Psoas muscle (tissue), 8 donors: ENCODE results near the gene PLTP. TPM values are rescaled to one million over a fixed set of nuclear protein-coding genes. Genes with fewer than 3 reads are reported as not detected.

Experiments
- ATAC-seq, 4 donors: fragments of 200-7000 bp; cut with Tn5 transposase; one replicate each; pipeline ENCODE4 v1.9.1; 2020; ENCODE audit warnings: moderate library complexity in 3 of 4, mild to moderate bottlenecking in 2 of 4
- DNase-seq, 2 donors: peaks; one replicate each; pipeline ENCODE4 v3.0.0-alpha.2; 2020
- H3K27ac ChIP-seq: fragments of 200-600 bp; one replicate; pipeline ENCODE4 v1.8.0; 2022
- H3K27me3 ChIP-seq, 3 donors: fragments of 200-600 bp in 1 of 3; one replicate each; pipeline versions ENCODE4 v1.6.1 to v1.8.0; 2013 to 2022; ENCODE audit warnings: low read length in 2 of 3, mild to moderate bottlenecking in 2 of 3, moderate library complexity in 1 of 3; ENCODE audit not compliant: insufficient read depth in 3 of 3
- H3K36me3 ChIP-seq, 2 donors: fragments of 200-600 bp in 1 of 2; one replicate each; pipeline versions ENCODE4 v1.6.1 to v1.8.0; 2013 to 2022; ENCODE audit warnings: low read depth in 1 of 2, mild to moderate bottlenecking in 1 of 2, moderate library complexity in 1 of 2; ENCODE audit not compliant: insufficient read depth in 1 of 2
- H3K4me1 ChIP-seq: fragments of 200-600 bp; one replicate; pipeline ENCODE4 v1.8.0; 2022
- H3K4me3 ChIP-seq: fragments of 200-600 bp; one replicate; pipeline ENCODE4 v1.8.0; 2022; ENCODE audit warnings: mild to moderate bottlenecking
- H3K9me3 ChIP-seq: fragments of 200-600 bp; one replicate; pipeline ENCODE4 v1.8.0; 2022
- WGBS, 3 donors: extraction: QIAGEN DNeasy Blood & Tissue Kit; methylation state at CpG; one replicate each; pipeline versions ENCODE4 v1.1.6 to v1.1.7; 2013; 5-methylcytosine and 5-hydroxymethylcytosine counted together
- intact Hi-C, 2 donors: fragments of 100-400 bp; cut with DNase I; formaldehyde crosslinking; loops; one replicate each; pipeline versions ENCODE4 v1.11.0 to v1.14.2; 2022
- polyA plus RNA-seq, 3 donors: library from polyadenylated mRNA; stranded (reverse); fragments of 200-250 nt; gene quantifications; one replicate each; pipeline ENCODE4 v1.2.3, GENCODE V29; 2013
- total RNA-seq, 4 donors: library from RNA; stranded (reverse); fragmentation: NEBNext Ultra II Directional in 2 of 4; extraction: Animal tissue kit (Norgen Biotek cat#: 25700) in 2 of 4; gene quantifications; one replicate each; pipeline versions ENCODE4 v1.2.1 to v1.2.4, GENCODE V29; 2021 to 2023
- TF ChIP-seq, protein P1 (sequence below): fragments of 200-600 bp; IDR thresholded peaks from one replicate; pipeline ENCODE4 v1.8.0; 2022; ENCODE audit warnings: antibody characterized with exemption
- donor health status: healthy with polysubstance abuse.
- donor health status: DM: no; HTN: no; CAD: no; lungs with moderate emphysema.
- donor health status: Bipolar disorder and iron deficiency.
- donor health status: healthy.
- donor health status: DM: yes; HTN: yes; CAD: no.
- donor health status: DM: no; HTN: no; CAD: no.
- donor health status: DM: no; HTN: no; CAD: no.
- donor health status: DM: yes; HTN: yes; CAD: no.

The PLTP gene
- total and polyA plus RNA-seq, 7 donors = 7.9 to 38.0 (median 19.0) TPM

DNA sequence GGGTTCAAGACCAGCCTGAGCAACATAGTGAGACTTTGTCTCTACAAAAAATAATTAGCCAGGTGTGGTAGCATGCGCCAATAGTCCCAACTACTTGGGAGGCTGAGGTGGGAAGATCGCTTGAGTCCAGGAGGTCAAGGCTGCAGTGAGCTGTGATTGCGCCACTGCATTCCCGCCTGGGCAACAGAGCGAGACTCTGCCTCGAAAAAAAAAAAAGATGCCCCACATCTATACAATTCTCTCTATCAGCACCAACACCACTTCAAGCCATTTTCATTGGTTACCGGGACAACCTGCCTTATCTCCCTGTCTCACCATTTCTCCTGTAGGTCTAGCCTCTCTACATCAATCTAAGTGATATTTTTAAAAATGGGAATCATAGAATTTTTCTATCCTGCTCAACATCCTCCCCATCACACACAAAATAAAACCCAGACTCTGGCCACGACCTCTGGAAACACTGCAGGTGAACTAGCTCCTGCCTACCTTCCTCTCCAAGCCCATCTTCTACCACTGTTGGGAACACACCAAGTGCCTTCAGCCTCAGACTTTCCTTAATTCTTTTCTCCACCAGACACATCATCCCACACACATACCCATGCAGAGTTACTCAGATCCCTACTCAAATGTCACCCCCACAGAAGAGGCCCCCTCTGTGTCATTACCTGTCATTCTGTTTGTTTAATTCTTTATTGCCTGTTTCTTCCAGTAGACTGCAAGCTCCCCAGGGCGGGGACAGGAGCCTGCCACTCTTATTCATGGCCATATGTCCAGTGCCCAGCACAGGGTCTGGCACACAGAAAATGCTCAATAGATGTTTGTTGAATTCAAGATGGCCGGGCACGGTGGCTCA lies 9.6 kb upstream of the PLTP start:
- Histone ChIP-seq H3K9me3 (no peaks in the 10 kb centered on the region), H3K4me3 (no peak overlapping the region), H3K4me1 (peaks cover 14% of the 10 kb centered on the region), H3K27ac (no peak overlapping the region), H3K27me3 (no peaks in the 10 kb centered on the region), H3K36me3 (no peaks in the 10 kb centered on the region)
- DNase-seq (no peak), ATAC-seq (no peak)
- 90 to 92% (median 90%) methylated on average over 11 of the region's 11 CpGs for WGBS, 3 donors
- intact Hi-C loops = no loop called here
- TF ChIP-seq, protein P1, sequence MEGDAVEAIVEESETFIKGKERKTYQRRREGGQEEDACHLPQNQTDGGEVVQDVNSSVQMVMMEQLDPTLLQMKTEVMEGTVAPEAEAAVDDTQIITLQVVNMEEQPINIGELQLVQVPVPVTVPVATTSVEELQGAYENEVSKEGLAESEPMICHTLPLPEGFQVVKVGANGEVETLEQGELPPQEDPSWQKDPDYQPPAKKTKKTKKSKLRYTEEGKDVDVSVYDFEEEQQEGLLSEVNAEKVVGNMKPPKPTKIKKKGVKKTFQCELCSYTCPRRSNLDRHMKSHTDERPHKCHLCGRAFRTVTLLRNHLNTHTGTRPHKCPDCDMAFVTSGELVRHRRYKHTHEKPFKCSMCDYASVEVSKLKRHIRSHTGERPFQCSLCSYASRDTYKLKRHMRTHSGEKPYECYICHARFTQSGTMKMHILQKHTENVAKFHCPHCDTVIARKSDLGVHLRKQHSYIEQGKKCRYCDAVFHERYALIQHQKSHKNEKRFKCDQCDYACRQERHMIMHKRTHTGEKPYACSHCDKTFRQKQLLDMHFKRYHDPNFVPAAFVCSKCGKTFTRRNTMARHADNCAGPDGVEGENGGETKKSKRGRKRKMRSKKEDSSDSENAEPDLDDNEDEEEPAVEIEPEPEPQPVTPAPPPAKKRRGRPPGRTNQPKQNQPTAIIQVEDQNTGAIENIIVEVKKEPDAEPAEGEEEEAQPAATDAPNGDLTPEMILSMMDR = no peak

DNA sequence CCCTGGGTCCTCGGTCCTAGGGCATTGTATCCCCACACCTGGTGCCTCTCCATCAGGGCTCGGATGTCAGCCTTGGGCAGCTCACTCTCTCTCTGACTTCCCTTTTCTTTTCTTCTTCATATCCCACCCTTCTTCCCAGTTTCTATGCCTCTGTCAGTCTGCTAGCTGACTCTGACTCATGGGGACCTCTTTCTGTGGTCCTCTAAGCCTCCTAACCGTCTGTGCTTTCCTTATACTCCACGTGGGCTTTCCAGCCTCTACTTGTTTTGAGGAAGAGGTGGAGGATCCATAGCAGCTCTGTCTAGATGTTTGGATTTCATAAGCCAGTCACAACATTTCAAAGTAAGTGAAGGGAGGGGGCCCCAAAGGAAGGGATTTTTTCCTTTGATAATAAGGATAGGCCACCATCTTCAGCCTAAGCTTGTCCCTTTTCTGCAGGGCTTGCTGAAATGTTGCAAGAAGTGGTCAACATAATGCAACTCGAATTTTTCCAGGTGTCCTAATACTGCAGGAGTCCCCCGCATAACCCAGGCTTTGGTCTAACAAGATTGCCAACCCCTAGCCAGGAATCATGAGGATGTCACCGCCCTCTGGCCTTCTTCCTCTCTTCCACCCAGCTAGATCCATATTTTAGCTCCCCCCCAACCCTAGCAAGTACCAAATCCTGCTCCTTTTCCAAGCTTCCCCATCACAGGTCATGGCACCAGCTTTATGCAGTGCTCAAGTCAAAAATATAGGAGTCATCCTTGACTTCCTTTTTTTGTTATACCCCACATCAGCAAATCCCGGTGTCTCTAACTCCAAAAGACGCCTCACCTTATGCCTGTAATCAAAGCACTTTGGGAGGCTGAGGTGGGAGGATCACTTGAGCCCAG lies 8.7 kb upstream of the PLTP start:
- Histone ChIP-seq H3K36me3 (no peaks in the 10 kb centered on the region), H3K9me3 (no peaks in the 10 kb centered on the region), H3K27ac (peak overlapping the region; percentile 67), H3K27me3 (no peaks in the 10 kb centered on the region), H3K4me1 (peaks cover 14% of the 10 kb centered on the region), H3K4me3 (no peak overlapping the region)
- WGBS, 3 donors = 65 to 68% (median 67%) methylated on average over 9 of the region's 9 CpGs
- intact Hi-C loops = no loop called here
- TF ChIP-seq, protein P1 = no peak
- DNase-seq = no peak
- ATAC-seq = no peak

DNA sequence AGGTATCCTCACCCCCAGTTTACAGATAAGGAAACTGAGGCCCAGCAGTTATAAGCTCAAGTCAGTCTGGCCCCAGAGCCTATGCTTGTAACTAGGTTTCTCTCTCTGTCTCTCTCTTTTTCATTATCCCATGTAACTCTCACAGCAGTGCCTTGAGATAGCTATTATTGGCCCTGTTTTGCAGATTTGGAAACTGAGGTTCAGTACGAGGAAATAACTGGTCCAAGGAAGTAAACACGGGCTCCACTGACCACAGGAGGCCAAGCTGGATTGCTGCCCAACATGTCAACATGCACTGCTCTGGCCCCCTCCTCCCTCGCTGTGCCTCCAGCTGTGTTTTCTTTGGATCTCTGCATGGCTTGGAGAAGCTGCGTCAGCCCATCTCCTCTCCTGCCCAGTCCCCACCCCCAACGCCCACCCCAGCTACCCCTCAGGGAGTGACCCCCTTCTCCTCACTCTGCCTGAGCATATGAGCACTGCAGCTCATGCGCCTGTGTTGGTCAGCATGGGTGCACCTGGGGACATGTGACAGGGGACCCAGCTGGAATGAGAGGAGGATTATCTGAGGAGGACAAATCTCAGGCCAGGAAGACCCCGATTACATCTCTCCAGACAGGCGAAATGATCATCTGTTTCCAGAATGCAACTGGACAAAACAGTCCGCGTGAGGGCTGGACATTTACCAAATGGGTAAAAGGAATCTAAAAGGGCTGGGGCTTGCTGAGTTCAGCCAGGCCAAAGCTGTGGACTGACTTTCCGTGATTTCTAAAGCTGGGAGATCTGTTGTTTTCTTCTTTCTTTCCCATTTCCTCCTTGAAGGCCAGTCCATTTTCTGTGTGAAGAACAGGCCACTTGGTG lies 7.8 kb upstream of the PLTP start:
- ATAC-seq (peak; percentile 26 to 70 (median 52)), DNase-seq (peak; percentile 75 to 89)
- H3K4me1 ChIP-seq = peaks cover 13% of the 10 kb centered on the region
- H3K4me3 ChIP-seq = no peak overlapping the region
- H3K27me3 ChIP-seq = no peaks in the 10 kb centered on the region
- WGBS, 3 donors = 25 to 31% (median 27%) methylated on average over 11 of the region's 11 CpGs
- H3K36me3 ChIP-seq = no peaks in the 10 kb centered on the region
- peak overlapping the region; percentile 67 for H3K27ac ChIP-seq
- TF ChIP-seq, protein P1 = no peak
- H3K9me3 ChIP-seq = no peaks in the 10 kb centered on the region
- intact Hi-C loops = no loop called here

DNA sequence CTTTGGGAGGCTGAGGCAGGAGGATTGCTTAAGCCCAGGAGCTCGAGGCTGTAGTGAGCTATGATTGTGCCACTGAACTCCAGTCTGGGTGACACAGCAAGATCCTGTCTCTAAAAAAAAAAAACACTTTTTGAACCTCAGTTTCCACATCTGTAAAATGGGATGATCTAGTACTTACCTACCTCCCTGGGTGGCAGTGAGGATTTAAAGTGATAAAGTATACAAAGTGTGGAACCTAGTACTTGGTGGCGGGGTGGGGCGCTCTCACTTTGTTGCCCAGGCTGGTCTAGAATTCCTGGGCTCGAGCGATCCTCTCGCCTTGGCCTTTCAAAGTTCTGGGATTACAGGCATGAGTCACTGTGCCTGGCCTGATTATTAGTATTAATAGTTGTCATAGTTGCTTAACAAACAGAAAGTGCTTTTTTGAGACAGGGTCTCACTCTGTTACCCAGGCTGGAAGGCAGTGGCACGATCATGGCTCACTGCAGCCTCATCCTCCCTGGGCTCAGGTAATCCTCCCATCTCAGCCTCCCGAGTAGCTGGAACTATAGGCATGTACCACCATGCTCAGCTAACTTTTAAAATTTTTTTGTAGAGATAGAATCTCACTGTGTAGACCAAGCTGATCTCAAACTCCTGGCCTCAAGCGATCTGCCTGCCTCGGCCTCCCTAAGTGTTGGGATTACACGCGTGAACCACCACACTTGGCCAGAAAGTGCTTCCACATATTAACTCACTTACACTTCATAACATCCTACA lies 7.0 kb upstream of the PLTP start:
- 85 to 93% (median 86%) methylated on average over 12 of the region's 12 CpGs for WGBS, 3 donors
- intact Hi-C loops = no loop called here
- TF ChIP-seq, protein P1 = no peak
- H3K4me3 ChIP-seq = no peak overlapping the region
- H3K27me3 ChIP-seq = no peaks in the 10 kb centered on the region
- DNase-seq = peak in 1 of 2 donors; percentile 48
- peak overlapping the region; percentile 60 for H3K27ac ChIP-seq
- H3K9me3 ChIP-seq = no peaks in the 10 kb centered on the region
- H3K4me1 ChIP-seq = peaks cover 5% of the 10 kb centered on the region
- ATAC-seq = peak in 2 of 4 donors; percentile 23 to 27
- no peaks in the 10 kb centered on the region for H3K36me3 ChIP-seq
